Fibroblast of pulmonary artery (primary cell): ENCODE data around the gene ADH4.
"Not testable (repeated sequence)": the region's sequence is repeated elsewhere in the genome, so short reads cannot be mapped to it uniquely, and the experiment has no call there.

Source experiments
- DNase-seq: peaks from one replicate; pipeline ENCODE4 v3.0.0-alpha.2; 2010; ENCODE audit warnings: low read depth
- H3K4me3 ChIP-seq: replicated peaks from 2 replicates; pipeline ENCODE4 v1.5.1; 2011; ENCODE audit warnings: low read depth, mild to moderate bottlenecking, control low read depth, low read length, moderate library complexity
- CTCF ChIP-seq: IDR thresholded peaks from 2 replicates; pipeline ENCODE4 v1.5.1; 2011; ENCODE audit warnings: mild to moderate bottlenecking, control low read depth, low read length, inconsistent platforms; ENCODE audit errors: missing control alignments

The ADH4 gene

GRCh38 chr4:99082192-99082591 is 61.9 kb downstream of the ADH4 start:
- TF ChIP-seq CTCF: no peak
- no peak overlapping the region for H3K4me3 ChIP-seq
- no peak for DNase-seq

GRCh38 chr4:99080869-99081268 is 63.2 kb downstream of the ADH4 start:
- not testable (repeated sequence) for H3K4me3 ChIP-seq, DNase-seq

DNA sequence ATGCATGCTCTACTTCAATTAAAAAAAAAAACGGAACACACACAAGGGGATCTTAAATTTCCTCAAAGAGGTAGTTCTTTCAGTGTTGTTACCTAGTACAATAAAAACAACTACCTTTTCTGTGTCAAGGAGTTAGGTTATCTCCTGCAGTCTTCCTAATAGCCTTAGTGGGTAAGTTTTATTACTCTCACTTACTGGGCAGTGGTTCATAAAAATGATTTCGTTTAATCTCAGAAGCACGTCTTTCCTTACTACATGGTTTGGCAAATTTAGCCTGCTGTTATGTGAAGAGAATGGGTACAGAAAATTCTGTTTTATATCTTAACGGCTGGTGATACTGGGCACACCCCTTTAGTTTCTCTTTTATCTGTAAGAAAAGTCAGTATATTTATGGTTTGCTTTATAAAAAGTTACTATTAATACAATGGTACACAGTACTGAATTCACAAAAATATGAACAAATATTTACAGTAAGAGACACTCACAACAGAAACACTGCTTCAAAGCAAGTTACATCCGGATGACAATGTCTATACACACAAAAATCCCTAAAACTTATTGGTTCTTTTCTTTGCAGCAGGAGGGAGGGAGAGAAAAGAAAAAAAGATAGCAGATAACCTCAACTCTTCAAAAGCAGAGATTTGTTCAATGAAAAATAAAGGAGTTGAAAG is 64.3 kb downstream of the ADH4 start:
- no peak overlapping the region for H3K4me3 ChIP-seq
- DNase-seq: no peak
- no peak for TF ChIP-seq CTCF

DNA sequence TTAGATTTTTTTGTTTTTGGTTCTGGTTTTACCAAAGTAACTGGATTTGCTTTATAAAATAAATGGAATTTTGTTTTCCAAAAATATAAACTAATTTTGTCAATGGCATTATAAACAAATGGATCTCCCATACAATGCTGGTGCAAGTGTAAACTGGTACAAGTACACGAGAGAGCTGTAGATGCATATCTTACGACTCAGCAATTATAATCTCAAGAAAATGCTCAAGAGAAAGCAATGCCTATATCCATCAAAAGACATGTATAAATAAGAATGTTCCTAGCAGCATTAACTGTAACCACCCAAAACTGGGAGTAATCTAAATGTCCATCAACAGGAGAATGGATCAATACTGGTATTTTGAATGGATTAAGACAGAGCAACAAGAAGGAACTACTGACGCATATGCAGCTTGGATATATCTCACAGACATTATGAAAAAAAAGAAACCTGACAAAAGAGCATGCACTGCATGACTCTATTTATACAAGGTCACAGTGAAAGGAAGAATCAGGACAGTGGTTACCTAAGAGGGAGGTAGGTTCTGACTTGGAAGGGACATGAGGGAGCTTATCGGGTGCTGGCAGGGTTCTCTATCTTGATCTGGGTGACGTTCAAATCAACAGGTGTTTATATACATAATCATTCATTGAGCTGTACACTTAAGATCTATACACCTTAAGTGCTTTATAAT is 65.0 kb downstream of the ADH4 start:
- TF ChIP-seq CTCF: no peak
- DNase-seq: no peak
- H3K4me3 ChIP-seq: no peak overlapping the region

DNA sequence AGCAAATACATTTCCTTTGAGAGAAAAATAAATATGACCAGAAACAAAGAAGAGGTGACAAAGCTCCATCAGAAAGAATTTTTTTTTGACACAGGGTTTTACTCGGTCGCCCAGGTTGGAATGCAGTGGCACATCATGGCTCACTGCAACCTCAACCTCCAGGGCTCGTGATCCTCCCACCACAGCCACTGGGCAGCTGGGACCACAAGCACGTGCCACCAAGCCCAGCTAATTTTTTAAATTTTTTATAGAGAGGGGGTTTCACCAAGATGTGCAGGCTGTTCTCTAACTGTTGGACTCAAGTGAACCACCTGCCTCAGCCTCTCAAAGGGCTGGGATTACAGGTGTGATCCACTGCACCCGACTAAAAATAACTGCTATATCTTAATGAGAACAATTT is 65.8 kb downstream of the ADH4 start:
- no peak overlapping the region for H3K4me3 ChIP-seq
- no peak for TF ChIP-seq CTCF
- DNase-seq: no peak

DNA sequence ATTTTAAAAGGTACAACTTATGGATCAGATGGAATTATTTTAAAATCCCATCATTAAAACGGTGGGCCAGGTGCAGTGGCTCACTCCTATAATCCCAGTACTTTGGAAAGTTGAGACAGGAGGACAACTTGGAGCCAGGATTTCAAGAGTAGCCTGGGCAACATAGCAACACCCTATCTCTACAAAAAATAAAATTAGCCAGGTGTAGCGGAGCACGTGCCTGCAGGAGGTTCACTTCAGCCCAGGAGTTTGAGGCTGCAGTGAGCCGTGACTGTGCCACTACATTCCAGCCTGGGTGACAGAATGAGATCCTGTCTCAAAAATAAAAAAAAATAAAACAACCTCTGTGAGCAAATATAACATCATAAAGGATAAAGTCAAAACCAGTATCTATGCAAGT is 66.9 kb downstream of the ADH4 start:
- DNase-seq: no peak
- no peak overlapping the region for H3K4me3 ChIP-seq
- TF ChIP-seq CTCF: no peak

GRCh38 chr4:99076292-99076976 is 67.7 kb downstream of the ADH4 start:
- TF ChIP-seq CTCF: no peak
- DNase-seq: no peak
- H3K4me3 ChIP-seq: no peak overlapping the region
